K562 (cell line): Measurements from ENCODE around the gene SLC9A3. TPM values are rescaled to one million over a fixed set of nuclear protein-coding genes. Genes with fewer than 3 reads are reported as not detected.
A peak's percentile ranks its signal among the peaks of the same experiment; 100 is the strongest.

Source experiments
- ATAC-seq: fragments of 200-7000 bp; cut with Tn5 transposase; 3 replicates; pipeline ENCODE4 v1.9.1; 2020; ENCODE audit warnings: moderate library complexity
- BruUV-seq: library from RNA; stranded (reverse); fragments of 400-500 nt; replicated peaks from 2 replicates; lab custom pipeline; 2021; lab: Mats Ljungman, UMichigan
- CTCF ChIA-PET: fragments of 300-600 bp; formaldehyde crosslinking; extraction: SDS; loops from one replicate; lab custom pipeline; 2021; ENCODE audit warnings: low intra/inter-chr PET ratio; lab: Yijun Ruan, JAX
- POLR2A ChIA-PET: fragments of 300-600, 350-650 bp; sonication (Branson Sonifier 250); formaldehyde crosslinking; extraction: SDS; loops from one replicate; lab custom pipeline; 2021; ENCODE audit warnings: antibody characterized with exemption, inconsistent platforms; lab: Yijun Ruan, JAX
- DNase-seq, 4 experiments: peaks; one replicate each; pipeline versions ENCODE4 v3.0.0 to v3.0.0-alpha.2; 2011 to 2018; ENCODE audit warnings: low spot score in 3 of 4, mixed read lengths in 3 of 4; ENCODE audit errors: extremely low read depth in 1 of 4
- FAIRE-seq: peaks from 2 replicates; lab custom pipeline; 2011; peaks lifted over from hg19 to GRCh38; lab: Jason Lieb, UNC
- H2AFZ ChIP-seq: 2 replicates; pipeline ENCODE4 v1.6.0; 2011; ENCODE audit warnings: low read depth, low read length, control low read depth, inconsistent platforms
- H3K27ac ChIP-seq: fragments of 200-600 bp; 3 replicates; pipeline ENCODE4 v1.8.0; 2011; ENCODE audit warnings: low read depth, mild to moderate bottlenecking, control low read depth, inconsistent platforms, low read length, moderate library complexity, mixed read lengths; ENCODE audit errors: extremely low read depth
- H3K27me3 ChIP-seq, 2 experiments: fragments of 300-600 bp in 1 of 2; 2 replicates in 1 of 2; 3 replicates in 1 of 2; pipeline versions ENCODE4 v1.6.0 to v1.8.0; 2011; ENCODE audit warnings: inconsistent platforms in 2 of 2, low read length in 2 of 2, mild to moderate bottlenecking in 1 of 2, mixed read lengths in 1 of 2, moderate library complexity in 1 of 2; ENCODE audit not compliant: control insufficient read depth in 2 of 2, insufficient read depth in 2 of 2
- H3K36me3 ChIP-seq: fragments of 300-600 bp; 3 replicates; pipeline ENCODE4 v1.8.0; 2011; ENCODE audit warnings: mild to moderate bottlenecking, low read length, inconsistent platforms; ENCODE audit not compliant: control insufficient read depth, insufficient read depth
- H3K4me1 ChIP-seq, 2 experiments: fragments of 200-600 bp in 1 of 2; replicated peaks in 1 of 2; 2 replicates in 1 of 2; 3 replicates in 1 of 2; pipeline versions ENCODE4 v1.5.1 to v1.8.0; 2011; ENCODE audit warnings: inconsistent platforms in 2 of 2, low read length in 2 of 2, mild to moderate bottlenecking in 1 of 2, mixed read lengths in 1 of 2, moderate library complexity in 1 of 2; ENCODE audit not compliant: control insufficient read depth in 2 of 2, insufficient read depth in 2 of 2
- H3K4me2 ChIP-seq: 2 replicates; pipeline ENCODE4 v1.6.1; 2011; ENCODE audit warnings: low read length, control low read depth, inconsistent platforms, mixed read lengths; ENCODE audit not compliant: insufficient read depth
- H3K4me3 ChIP-seq: fragments of 200-600 bp; sonication (generic), shearing (Covaris generic); 2 replicates; pipeline ENCODE4 v1.5.1; 2016; ENCODE audit warnings: control low read depth, inconsistent platforms
- H3K79me2 ChIP-seq: fragments of 200-600 bp; 3 replicates; pipeline ENCODE4 v1.8.0; 2011; ENCODE audit warnings: low read length, inconsistent platforms; ENCODE audit not compliant: control insufficient read depth, insufficient read depth
- H3K9ac ChIP-seq, 2 experiments: 2 replicates each; pipeline versions ENCODE4 v1.6.0 to v1.6.1; 2011; ENCODE audit warnings: low read depth in 2 of 2, low read length in 2 of 2, control low read depth in 1 of 2, inconsistent platforms in 1 of 2, mild to moderate bottlenecking in 1 of 2, mixed read lengths in 1 of 2; ENCODE audit not compliant: insufficient read depth in 1 of 2
- H3K9me1 ChIP-seq: one replicate; pipeline ENCODE4 v1.6.0; 2011; ENCODE audit warnings: inconsistent platforms, mild to moderate bottlenecking, low read length, moderate library complexity; ENCODE audit not compliant: control insufficient read depth, insufficient read depth
- H3K9me3 ChIP-seq: replicated peaks from 2 replicates; pipeline ENCODE4 v1.5.1; 2011; ENCODE audit warnings: low read depth, low read length, inconsistent platforms; ENCODE audit not compliant: control insufficient read depth, insufficient read depth
- H4K20me1 ChIP-seq: replicated peaks from 2 replicates; pipeline ENCODE4 v1.6.1; 2011; ENCODE audit warnings: low read length, inconsistent platforms, mixed read lengths; ENCODE audit not compliant: control insufficient read depth, insufficient read depth
- CREM ChIP-seq: IDR thresholded peaks from 2 replicates; pipeline ENCODE4 v1.6.1; 2014; ENCODE audit warnings: antibody characterized with exemption, low read depth
- CSDE1 ChIP-seq, 2 experiments: fragments of 450-650 bp; IDR thresholded peaks; 2 replicates each; pipeline ENCODE4 v1.6.1; 2016; ENCODE audit warnings: mild to moderate bottlenecking in 1 of 2
- E2F6 ChIP-seq, 2 experiments: IDR thresholded peaks; 2 replicates each; pipeline ENCODE4 v1.6.1; 2011; ENCODE audit warnings: borderline replicate concordance in 1 of 2, control low read depth in 1 of 2, low read depth in 1 of 2, low read length in 1 of 2, mild to moderate bottlenecking in 1 of 2, mixed read lengths in 1 of 2, moderate library complexity in 1 of 2; ENCODE audit not compliant: insufficient read depth in 1 of 2, insufficient read length in 1 of 2, poor library complexity in 1 of 2, severe bottlenecking in 1 of 2; ENCODE audit errors: extremely low read depth in 1 of 2
- FOSL1 ChIP-seq: fragments of 200-800 bp; sonication (Bioruptor generic); conservative IDR thresholded peaks from 2 replicates; pipeline ENCODE4 v1.6.1; 2016; ENCODE audit warnings: missing genetic modification characterization, missing compliant biosample characterization
- GABPA ChIP-seq: fragments of 200-800 bp; sonication (Bioruptor generic); conservative IDR thresholded peaks from 2 replicates; pipeline ENCODE4 v1.6.1; 2016; ENCODE audit warnings: low read depth, missing genetic modification characterization, missing compliant biosample characterization
- HDGF ChIP-seq: fragments of 450-650 bp; IDR thresholded peaks from 2 replicates; pipeline ENCODE4 v1.6.1; 2016
- JUND ChIP-seq, 2 experiments: IDR thresholded peaks; 2 replicates in 1 of 2; 3 replicates in 1 of 2; pipeline ENCODE4 v1.6.1; 2011; ENCODE audit warnings: borderline replicate concordance in 2 of 2, low read depth in 2 of 2, low read length in 2 of 2, improper control_type of control experiment in 1 of 2, missing biosample characterization in 1 of 2, missing genetic modification characterization in 1 of 2, missing genetic modification reagents in 1 of 2
- KDM5B ChIP-seq: fragments of 200-600 bp; sonication (generic); IDR thresholded peaks from 2 replicates; pipeline ENCODE4 v1.6.1; 2012; ENCODE audit warnings: low read depth, mild to moderate bottlenecking, moderate library complexity, low read length, control low read depth, inconsistent platforms; ENCODE audit not compliant: insufficient replicate concordance
- L3MBTL2 ChIP-seq: fragments of 450-650 bp; IDR thresholded peaks from 2 replicates; pipeline ENCODE4 v1.6.1; 2016; ENCODE audit warnings: mild to moderate bottlenecking, moderate library complexity
- RBM25 ChIP-seq: fragments of 200-400 bp; formaldehyde crosslinking; IDR thresholded peaks from 2 replicates; pipeline ENCODE4 v1.6.1; 2018; ENCODE audit warnings: low read length, low read depth, moderate library complexity; ENCODE audit not compliant: severe bottlenecking
- TCF3 ChIP-seq: sonication (generic); formaldehyde crosslinking; IDR thresholded peaks from 2 replicates; pipeline ENCODE4 v1.4.0; 2020; ENCODE audit warnings: mild to moderate bottlenecking, missing genetic modification reagents
- TCFL5 ChIP-seq: fragments of 250-450 bp; sonication (Bioruptor Pico); conservative IDR thresholded peaks from 2 replicates; pipeline ENCODE4 v1.6.1; 2021; ENCODE audit warnings: mild to moderate bottlenecking, moderate library complexity, matching md5 sums
- ZNF354B ChIP-seq: fragments of 250-450 bp; sonication (Bioruptor Pico); IDR thresholded peaks from 2 replicates; pipeline ENCODE4 v1.4.0; 2020
- ZNF589 ChIP-seq: fragments of 200-800 bp; sonication (Bioruptor generic); IDR thresholded peaks from 2 replicates; pipeline ENCODE4 v1.6.1; 2016; ENCODE audit warnings: low read depth, missing genetic modification characterization, missing compliant biosample characterization
- WGBS: fragments of 100-300 bp; shearing (Covaris generic); methylation state at CpG from one replicate; pipeline ENCODE4 v1.1.6; 2016; ENCODE audit warnings: low coverage, mixed read lengths; ENCODE audit not compliant: insufficient coverage; ENCODE audit errors: missing lambda C conversion rate; 5-methylcytosine and 5-hydroxymethylcytosine counted together
- in situ Hi-C: fragments of 300-500 bp; cut with MboI; formaldehyde crosslinking; loops from 4 replicates; pipeline ENCODE4 v1.15.0; 2018; ENCODE audit warnings: inconsistent platforms, mixed read lengths
- intact Hi-C: fragments of 100-400 bp; cut with micrococcal nuclease; formaldehyde crosslinking; loops from 2 replicates; pipeline ENCODE4 v1.14.2; 2022
- polyA plus RNA-seq, 8 experiments: library from polyadenylated mRNA; depleted of rRNA in 4 of 8; stranded (reverse) in 5 of 8; unstranded in 3 of 8; fragments of >200 nt; fragmentation: Nextera tagmentation in 2 of 8; fragmentation: Illumina TruSeq in 1 of 8; extraction: Ambion mirVana in 2 of 8; extraction: Trizol in 1 of 8; gene quantifications; 2 replicates each; pipeline versions ENCODE4 v1.2.1 to v1.2.3, GENCODE V29; 2011 to 2014; ENCODE audit warnings: inconsistent platforms in 1 of 8, missing spikeins in 1 of 8
- total RNA-seq, 7 experiments: library from RNA; depleted of rRNA in 6 of 7; stranded (reverse); fragments of >200 nt in 6 of 7; fragmentation: Illumina TruSeq in 2 of 7; extraction: Trizol in 2 of 7; gene quantifications; 2 replicates each; pipeline versions ENCODE4 v1.2.1 to v1.2.3, GENCODE V29; 2011 to 2021; ENCODE audit warnings: low replicate concordance in 1 of 7
- TF ChIP-seq, protein P1 (sequence below), 2 experiments: fragments of 450-650 bp in 1 of 2; sonication (generic) in 1 of 2; formaldehyde crosslinking in 1 of 2; IDR thresholded peaks in 1 of 2; conservative IDR thresholded peaks in 1 of 2; 2 replicates each; pipeline versions ENCODE4 v1.6.1 to v1.8.1; 2016 to 2023; ENCODE audit warnings: mild to moderate bottlenecking in 2 of 2, moderate library complexity in 2 of 2, inconsistent platforms in 1 of 2, missing genetic modification reagents in 1 of 2

The SLC9A3 gene
- total and polyA plus RNA-seq, 9 of the 15 experiments (the other 6 are each of a cell fraction or from before 2014, with no cell fraction given), result 1.5 to 5.8 (median 3.7) TPM; not detected in 2

GRCh38 chr5:485946-486491 is 38.2 kb downstream of the SLC9A3 start:
- Histone ChIP-seq H3K27me3 (peaks cover 17 to 50% of the 10 kb centered on the region in 2 experiments; a peak in 4 of 5 replicates), H4K20me1 (no peaks in the 10 kb centered on the region), H3K4me2 (no peak overlapping the region), H3K4me1 (peaks cover 8 to 72% of the 10 kb centered on the region in 2 experiments; a peak in 3 of 5 replicates), H3K79me2 (no peaks in the 10 kb centered on the region), H3K9me1 (peaks cover 4% of the 10 kb centered on the region), H3K9ac (no peak overlapping the region), H3K36me3 (no peaks in the 10 kb centered on the region), H3K4me3 (no peak overlapping the region), H2AFZ (peak overlapping the region; percentile 66), H3K27ac (no peak overlapping the region), H3K9me3 (no peaks in the 10 kb centered on the region)
- DNase-seq (peak in 3 of 4 experiments; percentile 47 to 53 (median 50)), ATAC-seq (peak; percentile 23; the same call in 2 of the 3 replicates), FAIRE-seq (peak; percentile 70)
- POLR2A ChIA-PET, result interaction anchor here (0.6 to 1.2 kb wide), 2 partner anchors 13 to 18 kb away, joined by 3 read pairs; no protein-coding TSS in a partner anchor
- CTCF ChIA-PET, result no interaction called here
- intact Hi-C loops, result no loop called here
- WGBS, result 35% methylated on average over 15 of the region's 23 CpGs
- no TSS peak for BruUV-seq
- in situ Hi-C loops, result no loop called here
- TF ChIP-seq E2F6 (IDR thresholded peaks at IDR 0.05; ENCODE audit: borderline replicate concordance in 1 of 2, extremely low read depth in 1 of 2, insufficient read depth in 1 of 2, insufficient read length in 1 of 2, low read depth in 1 of 2, low read length in 1 of 2, poor library complexity in 1 of 2, severe bottlenecking in 1 of 2) (peak in 1 of 2 experiments; percentile 82), ZNF354B (CRISPR knock-in tag) (no peak), GABPA (tag) (peak; percentile 46; the same call in 1 of the 2 replicates), HDGF (no peak), FOSL1 (tag) (peak; percentile 67), CSDE1 (IDR thresholded peaks at IDR 0.05) (no peak), TCF3 (CRISPR knock-in tag) (no peak), CREM (peak; percentile 56), TCFL5 (CRISPR knock-in tag) (no peak), RBM25 (no peak), KDM5B (no peak), JUND (IDR thresholded peaks at IDR 0.05; ENCODE audit: borderline replicate concordance, low read depth, low read length) (peak; percentile 62), JUND (tag; IDR thresholded peaks at IDR 0.05; ENCODE audit: borderline replicate concordance, low read depth, low read length) (no peak; the same call in 2 of the 3 replicates), L3MBTL2 (peak; percentile 16; the same call in 1 of the 2 replicates), ZNF589 (CRISPR knock-in tag) (peak; percentile 51; the same call in 1 of the 2 replicates)
- TF ChIP-seq, protein P1, sequence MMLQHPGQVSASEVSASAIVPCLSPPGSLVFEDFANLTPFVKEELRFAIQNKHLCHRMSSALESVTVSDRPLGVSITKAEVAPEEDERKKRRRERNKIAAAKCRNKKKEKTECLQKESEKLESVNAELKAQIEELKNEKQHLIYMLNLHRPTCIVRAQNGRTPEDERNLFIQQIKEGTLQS (IDR thresholded peaks at IDR 0.05), result peak; percentile 31; the same call in 1 of the 2 replicates
- TF ChIP-seq, protein P1 (CRISPR knock-in tag; conservative IDR thresholded peaks at IDR 0.05), result no peak
